ENCODE measurements around the gene TMC4. TPM values are rescaled to one million over a fixed set of nuclear protein-coding genes. Genes with fewer than 3 reads are reported as not detected.

TMC4 gene
- total RNA-seq, 1 experiment from 2014 or later = 38.9 TPM

GRCh38 chr19:54191811-54192453, 19.0 kb upstream of the TMC4 start:
- 0 out of 2 replicates have a peak, but pooled peaks cover 6% of the 10 kb centered on the region for H3K4me1 ChIP-seq
- POLR2A ChIA-PET = interaction anchor here (0.5 to 5.7 kb wide), 6 partner anchors 8 to 1510 kb away, joined by 4 to 98 read pairs (median 38); partner anchors contain the start of genes CNOT3, RPS9 and TMC4
- Mint-ChIP-seq H3K4me3 (ENCODE audit: unreplicated experiment) (peak overlapping the region; percentile 85), H3K27me3 (ENCODE audit: insufficient read depth, unreplicated experiment) (no peaks in the 10 kb centered on the region), H3K9me3 (ENCODE audit: unreplicated experiment) (no peaks in the 10 kb centered on the region), H3K27ac (ENCODE audit: unreplicated experiment) (peak overlapping the region; percentile 98), H3K4me1 (ENCODE audit: low read depth, unreplicated experiment) (peaks cover 28% of the 10 kb centered on the region), H3K36me3 (ENCODE audit: insufficient read depth, unreplicated experiment) (peaks cover 75% of the 10 kb centered on the region)
- DNase-seq = no peak
- H3K4me3 ChIP-seq (ENCODE audit: low read depth, low read length) = peak overlapping the region; percentile 97
- no peaks in the 10 kb centered on the region for H3K27me3 ChIP-seq (replicated peaks; ENCODE audit: control insufficient read depth, insufficient read depth, low read length)
- no peak for TF ChIP-seq CTCF (IDR thresholded peaks at IDR 0.05; ENCODE audit: insufficient read depth in 1 of 2, low read depth in 1 of 2, low read length in 1 of 2, severe bottlenecking in 1 of 2, unreplicated experiment in 1 of 2)
- intact Hi-C loops (cut with micrococcal nuclease; ENCODE audit: unreplicated experiment) = loop anchor here (5.0 kb wide), 1 partner anchor 270 kb away; the partner anchor contains the start of gene LENG9
- CTCF ChIA-PET = interaction anchor here (2.0 kb wide), 1 partner anchor 19 kb away, joined by 10 read pairs; the partner anchor contains the start of gene TMC4
- H3K36me3 ChIP-seq (ENCODE audit: control insufficient read depth, insufficient read depth, low read length) = no peaks in the 10 kb centered on the region; the same call in 1 of the 2 replicates
- BruUV-seq (replicated peaks) = no TSS peak
- no peaks in the 10 kb centered on the region for H3K9me3 ChIP-seq

- Histone ChIP-seq H3K9me3 (no peaks in the 10 kb centered on the region), H3K4me1 (0 out of 2 replicates have a peak, but pooled peaks cover 6% of the 10 kb centered on the region), H3K4me3 (ENCODE audit: low read depth, low read length) (peak within 1 kb of the TSS; percentile 97), H3K27me3 (replicated peaks; ENCODE audit: control insufficient read depth, insufficient read depth, low read length) (no peaks in the 10 kb centered on the region), H3K36me3 (ENCODE audit: control insufficient read depth, insufficient read depth, low read length) (no peaks in the 10 kb centered on the region; the same call in 1 of the 2 replicates)
- TF ChIP-seq CTCF (IDR thresholded peaks at IDR 0.05; ENCODE audit: insufficient read depth in 1 of 2, low read depth in 1 of 2, low read length in 1 of 2, severe bottlenecking in 1 of 2, unreplicated experiment in 1 of 2) = no peak
- peak within 1 kb of the TSS; percentile 85 for H3K4me3 Mint-ChIP-seq (ENCODE audit: unreplicated experiment)
- TSS peak; percentile 44 for BruUV-seq (replicated peaks)
- peaks cover 34% of the 10 kb centered on the region for H3K4me1 Mint-ChIP-seq (ENCODE audit: low read depth, unreplicated experiment)
- ChIA-PET POLR2A (interaction anchor here (0.5 to 5.7 kb wide), 10 partner anchors 8 to 1510 kb away, joined by 3 to 98 read pairs (median 14); partner anchors contain the start of genes CNOT3, FIZ1, LENG1 and LENG9), CTCF (interaction anchor here (0.6 to 2.9 kb wide), 6 partner anchors 18 to 161 kb away, joined by 3 to 21 read pairs (median 4); partner anchors contain the start of gene TMC4)
- no peaks in the 10 kb centered on the region for H3K9me3 Mint-ChIP-seq (ENCODE audit: unreplicated experiment)
- intact Hi-C loops (cut with micrococcal nuclease; ENCODE audit: unreplicated experiment) = loop anchor here (5.0 kb wide), 1 partner anchor 271 kb away; the partner anchor contains the start of gene LENG9
- H3K27ac Mint-ChIP-seq (ENCODE audit: unreplicated experiment) = peak within 1 kb of the TSS; percentile 98
- peak; percentile 61 to 94 for DNase-seq
- no peaks in the 10 kb centered on the region for H3K27me3 Mint-ChIP-seq (ENCODE audit: insufficient read depth, unreplicated experiment)
- peaks cover 80% of the 10 kb centered on the region for H3K36me3 Mint-ChIP-seq (ENCODE audit: insufficient read depth, unreplicated experiment)
Observed at GRCh38 chr19:54191011-54191810, 18.3 kb upstream of the TMC4 start, which contains the start of gene TSEN34. Gene TSEN34 (plus strand): TSS chr19:54191308. CDS start chr19:54191365, 57 bp downstream.
